Measurements from ENCODE around the gene ALK. TPM values are rescaled to one million over a fixed set of nuclear protein-coding genes. Genes with fewer than 3 reads are reported as not detected.
"Not testable (repeated sequence)": the region's sequence is repeated elsewhere in the genome, so short reads cannot be mapped to it uniquely, and the experiment has no call there.

The ALK gene
- total RNA-seq, 2 experiments from 2014 or later, result not detected

GRCh38 chr2:29766191-29766590 lies 155.2 kb downstream of the ALK start:
- ChIA-PET CTCF (no interaction called here), POLR2A (no interaction called here)

GRCh38 chr2:29765721-29766120 lies 155.7 kb downstream of the ALK start:
- ChIA-PET POLR2A (no interaction called here), CTCF (no interaction called here)

- ChIA-PET POLR2A (no interaction called here), CTCF (no interaction called here)
These were observed 158.0 kb downstream of the ALK start for GRCh38 chr2:29763371-29763770.

GRCh38 chr2:29762239-29762638 lies 159.1 kb downstream of the ALK start:
- ChIA-PET CTCF (no interaction called here), POLR2A (no interaction called here)

- CTCF ChIA-PET, result no interaction called here
- POLR2A ChIA-PET, result no interaction called here
These were observed 160.1 kb downstream of the ALK start for GRCh38 chr2:29761278-29761677.

GRCh38 chr2:29760008-29760407 lies 161.4 kb downstream of the ALK start:
- CTCF ChIA-PET, result no interaction called here
- POLR2A ChIA-PET, result no interaction called here

GRCh38 chr2:29759360-29759759 lies 162.0 kb downstream of the ALK start:
- CTCF ChIA-PET, result no interaction called here
- POLR2A ChIA-PET, result no interaction called here

GRCh38 chr2:29755829-29756228 lies 165.6 kb downstream of the ALK start:
- CTCF ChIA-PET, result no interaction called here
- POLR2A ChIA-PET, result no interaction called here

GRCh38 chr2:29755233-29755632 lies 166.2 kb downstream of the ALK start:
- CTCF ChIA-PET, result no interaction called here
- POLR2A ChIA-PET, result no interaction called here

GRCh38 chr2:29753671-29754444 lies 167.5 kb downstream of the ALK start:
- POLR2A ChIA-PET, result no interaction called here
- CTCF ChIA-PET, result no interaction called here

- ChIA-PET POLR2A (no interaction called here), CTCF (no interaction called here)
These were observed 170.0 kb downstream of the ALK start for GRCh38 chr2:29751390-29751789.

GRCh38 chr2:29750463-29750862 lies 170.9 kb downstream of the ALK start:
- POLR2A ChIA-PET, CTCF ChIA-PET: not testable (repeated sequence)

GRCh38 chr2:29749843-29750242 lies 171.5 kb downstream of the ALK start:
- ChIA-PET CTCF (no interaction called here), POLR2A (no interaction called here)

GRCh38 chr2:29749041-29749440 lies 172.3 kb downstream of the ALK start:
- CTCF ChIA-PET, result no interaction called here
- POLR2A ChIA-PET, result no interaction called here

GRCh38 chr2:29747786-29748470 lies 173.5 kb downstream of the ALK start:
- ChIA-PET CTCF (no interaction called here), POLR2A (no interaction called here)

GRCh38 chr2:29744976-29745375 lies 176.4 kb downstream of the ALK start:
- POLR2A ChIA-PET, result no interaction called here
- CTCF ChIA-PET, result no interaction called here

GRCh38 chr2:29743516-29743915 lies 177.9 kb downstream of the ALK start:
- POLR2A ChIA-PET, result no interaction called here
- CTCF ChIA-PET, result no interaction called here

GRCh38 chr2:29742656-29743055 lies 178.7 kb downstream of the ALK start:
- POLR2A ChIA-PET, result no interaction called here
- CTCF ChIA-PET, result no interaction called here

- CTCF ChIA-PET, result no interaction called here
- POLR2A ChIA-PET, result no interaction called here
These were observed 180.3 kb downstream of the ALK start for GRCh38 chr2:29741132-29741531.

GRCh38 chr2:29733965-29734364 lies 187.4 kb downstream of the ALK start:
- POLR2A ChIA-PET, result no interaction called here
- CTCF ChIA-PET, result no interaction called here

GRCh38 chr2:29733213-29733612 lies 188.2 kb downstream of the ALK start:
- CTCF ChIA-PET, result no interaction called here
- POLR2A ChIA-PET, result no interaction called here

GRCh38 chr2:29731948-29732347 lies 189.4 kb downstream of the ALK start:
- ChIA-PET POLR2A (no interaction called here), CTCF (no interaction called here)

Measured in activated CD8-positive, alpha-beta memory T cell treated with anti-CD3 and anti-CD28 coated beads for 36 hours (primary cell).